CD4-positive, alpha-beta T cell treated with Interleukin-4 for 1 hour (primary cell): Measurements from ENCODE around the gene GRID1.

Experiments used
- DNase-seq, 2 donors: peaks; one replicate each; pipeline ENCODE4 v3.0.0-alpha.2; 2020 to 2022

The GRID1 gene

DNA sequence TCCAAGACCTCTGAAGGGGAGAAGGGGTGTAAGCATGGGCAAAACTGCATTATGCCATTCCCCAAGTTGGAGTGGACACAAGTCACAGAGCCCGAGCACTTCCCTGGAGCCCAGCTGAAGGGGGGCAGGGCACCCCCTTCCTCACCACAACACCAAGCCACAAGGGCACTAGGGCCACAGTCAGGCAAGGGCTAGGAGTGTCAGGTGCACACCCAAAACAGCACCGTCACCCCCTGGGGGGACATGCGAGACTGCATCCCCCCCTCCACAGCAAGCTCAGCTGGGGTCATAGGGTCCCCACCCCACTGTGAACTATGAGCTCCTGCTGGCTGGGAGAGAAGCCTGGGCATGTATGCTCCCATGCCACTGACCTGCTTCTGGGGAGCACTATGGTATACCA is 143.9 kb downstream of the GRID1 start:
- no peak for DNase-seq

- no peak for DNase-seq
Observed at GRCh38 chr10:86222336-86222650, 144.3 kb downstream of the GRID1 start.

DNA sequence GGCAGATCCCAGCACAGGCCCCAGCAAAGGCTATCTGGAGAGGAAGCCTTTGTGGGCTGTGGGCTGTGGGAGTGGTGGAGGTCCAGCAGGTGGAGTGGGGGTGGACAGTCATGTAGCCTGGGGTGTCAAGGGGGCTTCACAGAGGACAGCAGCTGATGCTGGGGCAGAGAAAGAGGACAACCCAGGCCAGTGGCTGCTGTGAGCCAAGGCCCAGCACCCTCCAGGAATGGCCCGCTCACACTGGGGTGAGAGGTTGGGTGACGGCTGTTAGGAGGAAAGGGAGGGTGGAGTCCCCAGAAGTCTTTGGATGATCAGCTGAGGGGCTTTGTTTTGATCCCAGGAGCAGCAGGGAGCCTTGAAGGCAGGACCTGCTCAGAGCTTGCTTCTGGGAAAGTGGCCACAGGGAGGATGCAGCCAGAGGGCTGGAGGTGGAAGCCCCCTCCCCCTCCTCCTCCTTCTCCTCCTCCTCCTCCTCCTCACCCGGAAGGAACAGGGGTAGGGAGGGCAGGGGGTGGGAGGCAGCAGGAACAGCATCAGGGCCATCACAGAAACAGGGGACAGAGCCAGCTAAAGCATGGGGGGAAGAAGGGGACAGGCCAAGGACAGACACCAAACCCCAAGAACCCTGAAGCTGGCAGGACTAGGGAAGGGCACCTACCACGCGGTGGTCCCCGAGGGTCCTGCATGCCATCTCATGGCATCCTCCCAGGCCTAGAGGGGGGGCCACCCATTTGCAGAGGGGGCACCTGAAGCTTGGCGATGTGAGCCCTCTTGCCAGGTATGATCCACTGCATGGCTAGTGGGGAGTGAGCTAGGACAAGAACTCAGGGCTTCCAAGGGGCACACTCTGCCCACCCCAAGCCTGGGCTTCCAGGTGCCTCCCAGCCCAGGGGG is 144.9 kb downstream of the GRID1 start:
- DNase-seq, result no peak

- DNase-seq, result no peak
Observed at GRCh38 chr10:86220626-86221025, 146.0 kb downstream of the GRID1 start.

GRCh38 chr10:86219271-86219670 is 147.3 kb downstream of the GRID1 start:
- no peak for DNase-seq

GRCh38 chr10:86218842-86219241 is 147.8 kb downstream of the GRID1 start:
- no peak for DNase-seq

DNA sequence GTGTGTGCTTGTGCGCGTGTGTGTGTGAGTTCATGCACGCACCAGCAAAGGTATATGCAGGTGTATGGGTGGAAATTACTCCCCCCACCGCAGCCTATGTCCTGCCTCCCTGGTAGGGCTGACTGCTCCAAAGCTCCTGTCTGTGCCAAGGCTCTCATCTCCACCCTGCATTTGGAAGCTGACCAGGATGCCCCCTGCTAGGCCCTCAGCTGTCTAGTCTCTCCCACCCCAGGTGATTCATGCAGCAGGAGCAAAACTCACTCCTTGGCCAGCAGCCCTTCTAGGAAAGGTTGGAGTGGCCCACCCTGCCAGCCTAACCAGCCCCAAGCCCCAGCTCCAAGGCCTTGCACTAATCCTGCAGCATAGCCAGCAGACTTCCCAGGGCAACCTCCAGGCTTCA is 148.4 kb downstream of the GRID1 start:
- DNase-seq, result no peak

DNA sequence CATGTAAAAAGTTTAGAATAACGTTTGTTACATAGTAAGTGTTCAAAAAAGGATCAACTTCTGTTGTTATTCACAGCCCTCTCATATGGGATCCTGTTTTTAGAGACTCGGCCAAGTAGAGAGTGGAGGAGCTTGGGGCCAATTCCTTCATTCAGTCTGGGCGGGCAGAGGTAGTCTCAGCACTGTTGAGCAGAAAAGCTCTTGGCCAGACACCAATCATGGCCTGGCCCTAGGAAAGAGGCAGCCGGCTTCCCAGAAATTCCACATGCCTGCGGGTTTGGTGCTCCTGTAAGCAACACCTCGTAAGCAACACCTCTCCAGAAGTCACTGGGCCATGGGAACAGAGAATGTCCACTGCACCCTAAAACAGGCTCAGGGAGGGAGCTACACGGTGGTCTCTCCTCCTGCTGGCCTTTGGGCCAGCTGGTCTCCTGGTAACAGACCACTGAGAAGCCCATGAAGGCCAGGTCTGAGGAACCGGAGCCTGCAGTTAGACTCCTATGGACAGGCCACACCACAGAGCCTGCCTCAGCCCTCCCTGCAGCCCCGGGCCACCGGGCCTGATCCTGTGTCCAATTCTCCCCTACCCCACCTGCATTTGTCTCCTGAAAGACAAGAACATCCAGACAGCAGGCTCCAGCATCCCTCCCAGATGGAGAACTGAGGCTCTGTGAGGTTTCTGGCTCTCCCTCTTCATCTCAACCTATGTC is 149.1 kb downstream of the GRID1 start:
- no peak for DNase-seq

- no peak for DNase-seq
Observed at GRCh38 chr10:86216886-86217285, 149.7 kb downstream of the GRID1 start.

DNA sequence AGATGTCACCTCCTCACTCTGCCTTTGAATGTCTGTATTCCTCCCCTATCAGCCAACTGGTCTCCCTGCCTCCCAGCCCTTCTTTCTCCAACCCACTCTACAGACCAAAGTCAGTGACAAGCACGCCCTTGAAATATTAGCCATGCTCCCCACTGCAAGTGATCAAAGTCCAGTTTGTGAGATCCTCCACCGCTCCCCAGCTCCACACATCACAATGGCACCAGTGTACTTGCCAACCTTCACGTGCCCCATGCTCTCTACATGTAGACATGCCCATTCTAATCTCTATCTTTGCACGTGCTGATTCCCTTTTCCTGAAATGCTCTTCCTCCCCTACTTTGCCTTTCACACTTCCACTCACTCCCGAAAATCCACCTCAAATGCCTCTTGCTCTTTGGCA is 150.9 kb downstream of the GRID1 start:
- no peak for DNase-seq

DNA sequence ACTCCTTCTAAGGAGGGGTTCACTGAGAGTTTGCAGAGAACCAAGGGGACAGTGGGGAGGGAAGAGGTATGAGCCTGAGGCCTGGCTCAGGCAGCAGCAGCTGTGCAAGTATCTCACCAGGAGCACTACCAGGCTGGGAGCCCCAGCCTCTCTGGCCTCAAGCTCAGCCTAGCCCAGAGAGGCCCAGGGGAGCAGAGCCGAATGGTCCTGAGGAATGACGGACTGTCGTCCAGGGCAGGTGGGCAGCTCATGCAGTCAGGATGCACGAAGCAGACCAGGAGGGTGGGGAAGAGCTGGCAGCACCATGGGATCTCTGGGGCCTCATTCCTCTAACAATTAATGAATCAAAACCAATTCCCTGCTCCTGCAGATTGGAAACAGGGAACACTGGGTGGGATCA is 151.5 kb downstream of the GRID1 start:
- no peak for DNase-seq

DNA sequence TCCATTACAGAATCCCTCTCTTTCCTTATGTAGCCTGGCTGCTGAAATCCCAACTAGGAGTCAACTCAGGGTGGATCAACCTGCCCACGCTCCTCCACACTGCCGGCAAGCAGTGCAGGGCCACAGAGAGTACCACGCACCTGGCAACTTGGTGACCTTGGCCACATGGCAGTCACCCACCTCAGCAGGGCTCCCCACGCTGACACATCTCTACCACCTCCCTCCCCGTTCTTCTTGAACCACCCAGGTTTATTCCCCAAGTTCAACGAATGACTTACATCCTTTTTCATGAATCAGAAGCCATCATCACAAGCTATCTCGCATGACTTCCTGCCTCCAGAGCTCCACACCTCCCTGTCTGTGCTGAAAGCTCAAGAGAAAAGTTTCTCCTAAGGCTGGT is 153.4 kb downstream of the GRID1 start:
- DNase-seq, result no peak

DNA sequence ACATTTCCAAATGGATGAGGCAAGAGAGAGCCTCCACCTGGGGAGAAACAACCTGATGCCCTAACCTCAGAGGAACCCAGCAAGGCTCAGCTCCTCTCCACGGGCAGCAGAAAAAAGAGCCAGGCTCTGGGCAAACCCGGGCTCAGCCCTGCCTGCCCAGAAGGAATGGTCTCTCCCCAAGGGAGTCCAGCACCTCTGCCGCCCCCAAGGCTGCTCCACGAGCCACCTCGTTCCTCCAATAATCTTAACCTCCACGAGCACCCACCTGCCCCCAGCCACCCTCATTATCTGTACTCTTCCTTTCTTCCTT is 154.2 kb downstream of the GRID1 start:
- no peak for DNase-seq

GRCh38 chr10:86211691-86212390 is 154.8 kb downstream of the GRID1 start:
- no peak for DNase-seq

DNA sequence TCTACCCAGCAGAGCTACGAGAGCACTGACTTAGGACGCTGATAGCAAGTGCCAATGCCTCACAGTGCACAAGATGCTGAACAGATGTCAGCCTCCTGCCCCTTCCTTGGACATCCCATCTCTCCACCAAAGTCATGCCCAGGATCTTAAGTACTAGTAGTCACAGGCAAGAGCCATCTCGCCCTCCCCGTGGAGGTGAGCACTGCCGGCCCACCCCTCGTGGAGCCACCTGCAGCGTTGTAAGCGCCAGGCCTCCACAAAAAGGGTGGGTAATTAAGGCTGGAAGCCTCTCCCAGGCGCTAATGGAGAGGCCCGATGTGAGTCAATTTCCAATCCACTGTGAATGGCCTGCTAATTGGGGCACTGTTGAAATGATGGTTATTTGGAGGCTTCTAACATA is 156.2 kb downstream of the GRID1 start:
- DNase-seq, result no peak

GRCh38 chr10:86209726-86210125 is 156.9 kb downstream of the GRID1 start:
- DNase-seq, result no peak

DNA sequence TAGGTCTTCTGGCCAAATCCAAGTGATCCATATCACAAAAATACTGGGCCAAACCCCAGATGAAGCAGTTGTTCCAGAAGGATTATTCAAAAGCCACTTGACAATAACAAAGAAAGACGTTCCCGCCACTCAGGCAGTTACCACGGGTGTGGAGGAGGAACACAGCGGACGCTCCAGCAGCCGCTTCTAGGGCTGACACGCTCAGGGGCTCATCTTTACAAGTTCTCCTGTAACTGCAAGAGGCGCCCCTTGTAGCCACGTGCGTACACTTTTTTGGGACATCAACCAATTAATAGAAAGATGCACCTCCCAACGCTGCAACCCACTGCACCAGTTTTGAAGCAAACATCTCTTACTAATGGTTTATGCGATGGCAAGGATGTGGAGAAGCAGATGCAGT is 159.4 kb downstream of the GRID1 start:
- no peak for DNase-seq

GRCh38 chr10:86206240-86206579 is 160.4 kb downstream of the GRID1 start:
- DNase-seq, result no peak

DNA sequence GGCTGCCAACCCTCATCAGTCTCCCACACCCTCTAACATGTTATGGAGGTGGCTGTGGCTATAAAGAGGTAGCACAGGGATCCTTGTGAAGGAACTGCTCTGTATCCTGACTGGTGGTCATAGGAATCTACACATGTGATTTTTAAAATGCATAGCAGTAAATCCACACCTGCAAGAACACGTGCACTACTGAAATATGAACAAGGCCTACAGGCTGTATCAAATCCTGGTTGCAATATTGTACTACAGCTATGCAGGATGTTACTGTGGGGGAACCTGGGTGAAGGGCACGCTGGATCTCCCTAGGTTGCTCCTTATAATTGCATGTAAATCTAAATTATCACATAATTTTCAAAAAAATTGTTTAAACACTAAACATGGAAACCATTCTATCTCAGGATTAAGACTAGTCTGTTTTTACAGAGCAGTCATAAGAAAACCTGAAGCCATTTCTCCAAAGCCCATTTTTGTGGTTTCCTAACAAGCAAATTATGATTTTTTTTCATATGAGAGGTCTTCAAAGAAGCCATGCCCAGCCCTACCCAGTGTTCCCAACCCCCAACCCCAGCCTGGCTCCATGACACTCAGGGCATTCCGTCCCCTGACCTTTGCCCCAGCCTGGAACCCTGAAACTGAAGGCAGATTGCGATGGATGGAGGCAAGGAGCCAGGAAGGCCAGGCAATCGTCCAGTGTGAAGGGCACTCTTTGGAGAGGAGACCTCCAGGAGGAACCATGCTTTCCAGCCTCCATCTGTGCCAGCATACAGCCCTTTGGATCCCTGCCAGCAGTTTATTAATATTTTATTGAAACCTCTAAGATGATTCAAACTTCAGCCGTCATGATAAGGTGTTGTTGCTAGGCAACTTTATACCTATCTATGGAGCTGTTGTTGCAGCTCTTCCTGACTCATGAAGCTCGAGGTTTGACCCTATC is 161.0 kb downstream of the GRID1 start:
- no peak for DNase-seq

- DNase-seq, result no peak
Observed at GRCh38 chr10:86204421-86205305, 161.9 kb downstream of the GRID1 start.

GRCh38 chr10:86203162-86203905 is 163.3 kb downstream of the GRID1 start:
- DNase-seq, result no peak
